Peyer's patch (tissue), 4 donors: ENCODE results near the gene RIN1.

Experiments used
- CTCF ChIP-seq, 6 experiments: fragments of 450-650 bp in 4 of 6; fragments of 200-600 bp in 2 of 6; sonication (generic) in 1 of 6; IDR thresholded peaks; one replicate each; pipeline ENCODE4 v1.5.1; 2017 to 2019; ENCODE audit warnings: antibody characterized with exemption in 6 of 6, mild to moderate bottlenecking in 3 of 6, moderate library complexity in 1 of 6
- POLR2A ChIP-seq, 2 donors: fragments of 450-650 bp; IDR thresholded peaks; one replicate each; pipeline ENCODE4 v1.5.1; 2017; ENCODE audit warnings: antibody characterized with exemption in 2 of 2, mild to moderate bottlenecking in 2 of 2, moderate library complexity in 2 of 2

- TF ChIP-seq POLR2A (IDR thresholded peaks at IDR 0.05) (no peak), CTCF (IDR thresholded peaks at IDR 0.05) (no peak)
Observed at GRCh38 chr11:66330931-66331330, 5.3 kb downstream of the RIN1 start.
